Mesenteric fat pad (tissue), 1 donor: ENCODE results near the gene TCF12. TPM values are rescaled to one million over a fixed set of nuclear protein-coding genes. Genes with fewer than 3 reads are reported as not detected.
"Not testable (repeated sequence)": the region's sequence is repeated elsewhere in the genome, so short reads cannot be mapped to it uniquely, and the experiment has no call there.

ENCODE experiments used
- DNase-seq: peaks from one replicate; pipeline ENCODE4 v3.0.0-alpha.2; 2020; ENCODE audit warnings: low spot score
- total RNA-seq: library from RNA; stranded (reverse); fragmentation: NEBNext Ultra II Directional; extraction: Animal tissue kit (Norgen Biotek cat#: 25700); gene quantifications from one replicate; pipeline ENCODE4 v1.2.1, GENCODE V29; 2021
- donor health status: DM: yes; HTN: yes; CAD: no.

Gene TCF12
- total RNA-seq, 1 donor from 2014 or later, result 103 TPM

DNA sequence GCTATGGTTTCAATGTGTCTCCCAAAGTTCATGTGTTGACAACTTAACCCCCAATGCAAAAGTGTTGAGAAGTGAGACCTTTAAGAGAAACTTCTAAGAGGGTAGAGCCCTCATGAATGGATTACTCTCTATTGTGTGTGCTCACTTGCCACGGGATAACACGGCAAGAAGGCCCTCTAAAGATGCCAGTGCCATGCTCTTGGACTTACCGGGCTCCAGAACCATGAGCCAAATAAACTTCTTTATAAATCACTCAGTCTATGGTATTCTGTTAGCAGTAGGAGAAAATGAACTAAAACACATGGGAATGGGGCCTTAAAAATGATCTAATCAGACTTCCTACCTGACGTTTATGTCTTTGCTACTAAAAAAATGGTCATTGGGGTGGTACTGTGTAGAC, 2.6 kb upstream of the TCF12 start:
- DNase-seq, result no peak

DNA sequence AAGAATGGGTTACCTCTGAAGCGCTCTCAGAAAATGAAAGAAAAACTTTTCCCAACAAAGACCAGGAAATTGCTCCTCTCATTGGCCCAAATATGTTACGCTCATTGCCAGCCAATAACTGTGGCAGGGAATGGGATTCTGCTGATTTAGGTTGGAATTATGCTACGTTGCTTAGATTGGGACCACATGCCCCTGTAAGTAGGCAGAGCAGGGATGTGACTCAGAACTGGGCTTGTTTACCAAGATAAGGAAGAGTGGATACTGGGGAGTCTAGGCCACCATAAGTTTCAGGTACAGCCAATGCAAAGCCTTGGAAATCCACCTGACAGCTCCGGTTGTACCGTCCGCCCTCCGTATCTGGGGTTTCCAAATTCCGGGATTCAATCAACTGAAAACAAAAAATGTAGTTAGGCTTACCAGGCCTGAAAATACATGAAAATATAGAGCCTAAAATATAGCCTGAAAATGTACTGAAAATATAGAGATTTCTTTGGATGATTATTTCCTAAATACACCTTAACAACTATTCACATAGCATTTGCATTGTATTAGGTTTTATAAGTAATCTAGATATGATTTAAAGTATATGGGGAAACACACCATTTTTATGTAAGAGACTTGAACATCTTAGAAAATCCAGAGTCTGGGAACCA, 1.5 kb upstream of the TCF12 start:
- DNase-seq, result no peak

DNA sequence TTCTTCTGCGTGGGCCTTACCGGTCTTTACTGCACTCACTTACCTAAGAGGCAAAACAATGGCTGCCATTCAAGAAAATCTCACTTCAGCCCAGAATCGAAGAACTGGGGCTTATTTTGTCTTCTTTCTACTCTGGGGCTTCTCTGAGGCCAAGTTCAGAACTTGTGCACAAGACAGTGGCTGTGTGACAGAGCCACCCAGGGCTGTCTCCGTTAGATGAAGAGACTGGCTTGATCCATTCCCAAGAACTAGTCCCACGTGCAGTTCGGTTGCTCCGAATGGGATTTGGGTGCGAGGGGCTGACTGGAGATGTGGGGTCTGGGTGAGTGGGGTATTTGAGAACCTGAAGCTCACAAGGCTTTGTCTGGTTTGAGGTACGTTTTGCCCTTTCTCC, 795 bp upstream of the TCF12 start:
- DNase-seq, result no peak

DNA sequence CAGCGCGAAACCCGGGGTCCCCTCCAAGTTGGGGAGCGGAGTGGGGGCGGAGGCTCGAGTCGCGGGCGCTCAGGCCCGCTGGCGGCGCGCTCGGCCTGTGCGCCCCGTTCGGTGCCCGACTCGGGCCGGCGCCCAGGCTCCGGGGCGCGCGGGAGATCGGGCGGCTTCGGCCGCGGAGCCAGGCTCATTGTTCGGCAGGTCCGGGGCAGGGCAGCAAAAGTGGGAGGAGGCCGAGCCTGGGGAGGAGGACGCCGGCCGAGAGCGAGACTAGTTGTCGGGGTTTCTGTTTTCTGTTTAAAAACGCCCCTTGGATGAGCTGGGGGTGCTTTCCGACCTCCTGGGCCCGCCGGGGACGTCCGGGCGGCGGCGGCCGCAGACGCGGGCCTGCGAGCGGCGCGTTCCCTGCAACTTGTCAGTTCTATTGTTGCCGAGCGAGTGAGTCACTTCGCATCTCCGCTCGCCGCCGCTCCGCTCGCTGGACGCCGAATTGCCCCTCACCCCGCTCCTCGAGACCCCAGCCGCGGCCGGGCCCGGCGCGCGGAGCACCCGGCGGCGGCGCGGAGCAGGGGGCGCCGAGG, 676 bp downstream of the TCF12 start:
- no peak for DNase-seq

DNA sequence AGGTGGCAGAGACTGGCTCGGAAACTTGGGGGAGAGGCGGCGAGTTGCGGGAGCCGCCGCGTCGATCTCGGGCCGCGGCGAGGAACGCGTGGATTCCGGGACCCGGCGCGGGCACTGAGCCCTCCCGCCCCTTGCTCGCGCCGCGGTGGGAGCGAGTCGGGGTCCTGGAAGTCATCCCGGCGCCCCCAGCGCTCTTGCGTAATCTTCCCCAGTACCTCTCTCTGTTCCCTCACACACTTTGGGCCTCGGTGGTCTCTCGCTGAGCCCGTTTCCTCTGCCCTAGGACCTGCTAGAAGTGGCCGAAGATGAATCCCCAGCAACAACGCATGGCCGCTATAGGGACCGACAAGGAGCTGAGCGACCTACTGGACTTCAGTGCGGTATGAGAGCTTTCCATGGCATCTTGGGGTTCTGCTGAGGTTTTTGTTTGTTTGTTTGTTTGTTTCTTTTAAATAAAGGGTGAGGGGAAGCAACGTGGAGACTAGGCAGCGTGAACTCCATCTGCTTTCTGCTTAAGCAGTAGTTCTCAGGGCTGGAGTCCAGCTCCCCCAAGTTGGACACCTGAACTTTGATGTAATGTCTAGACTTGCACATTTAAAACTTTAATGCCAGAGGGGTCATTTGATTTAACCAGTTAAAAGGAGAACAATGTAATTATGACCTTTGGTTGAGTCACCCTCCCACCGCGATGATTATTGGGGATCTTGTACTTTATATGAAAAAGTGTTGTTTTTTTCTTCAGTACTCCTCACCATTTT, 1.3 kb downstream of the TCF12 start:
- no peak for DNase-seq

DNA sequence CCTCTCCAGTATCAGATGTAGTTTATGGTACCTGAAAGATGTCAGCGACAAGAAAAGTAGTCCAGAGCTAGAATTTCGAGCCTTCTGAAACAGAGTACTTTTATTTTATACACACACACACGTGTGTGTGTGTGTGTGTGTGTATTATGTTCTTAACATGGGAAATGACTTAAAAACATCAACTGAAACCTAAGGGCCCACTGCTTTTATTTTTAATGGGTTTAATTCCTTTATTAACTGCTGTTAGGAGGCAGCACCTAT, 1.9 kb downstream of the TCF12 start:
- DNase-seq, result no peak

DNA sequence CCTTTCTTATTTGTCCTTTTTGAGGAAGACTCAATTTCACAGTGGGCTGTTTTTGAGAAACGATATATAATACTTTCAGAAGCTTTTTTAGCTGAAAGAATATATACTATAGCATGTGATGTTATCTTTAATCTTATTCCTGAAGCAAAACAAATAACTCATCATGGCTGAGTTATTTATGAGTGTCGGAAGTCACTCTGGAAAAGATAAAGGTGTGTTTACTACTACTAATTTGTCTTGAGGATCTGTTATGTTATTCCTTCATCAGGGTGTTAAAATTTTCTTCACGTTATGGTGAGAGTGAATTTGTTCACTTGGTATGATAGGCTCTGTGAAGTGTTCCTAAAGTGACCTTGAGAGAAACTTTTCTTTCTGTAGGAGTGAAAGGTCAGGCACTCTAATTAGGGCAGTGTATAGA, 4.7 kb downstream of the TCF12 start:
- no peak for DNase-seq

DNA sequence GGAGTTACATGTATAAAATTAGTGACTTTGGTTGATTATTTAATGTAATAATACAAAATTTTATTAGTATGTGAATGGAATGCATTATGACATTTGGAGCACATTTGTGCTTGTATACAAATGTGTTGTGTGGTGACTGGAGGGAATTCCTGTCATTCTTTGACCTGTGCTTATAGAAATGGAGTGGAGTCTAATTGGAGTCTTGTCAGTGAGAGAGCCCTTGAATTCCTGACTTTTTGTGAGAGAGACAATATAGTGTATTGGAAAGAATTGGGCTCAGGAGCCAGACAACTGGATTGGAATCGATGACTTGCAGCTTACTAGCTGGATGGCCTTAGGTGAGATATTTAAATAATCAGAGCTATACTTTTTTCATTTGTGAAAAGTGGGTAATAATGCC, 9.4 kb downstream of the TCF12 start:
- DNase-seq, result no peak

DNA sequence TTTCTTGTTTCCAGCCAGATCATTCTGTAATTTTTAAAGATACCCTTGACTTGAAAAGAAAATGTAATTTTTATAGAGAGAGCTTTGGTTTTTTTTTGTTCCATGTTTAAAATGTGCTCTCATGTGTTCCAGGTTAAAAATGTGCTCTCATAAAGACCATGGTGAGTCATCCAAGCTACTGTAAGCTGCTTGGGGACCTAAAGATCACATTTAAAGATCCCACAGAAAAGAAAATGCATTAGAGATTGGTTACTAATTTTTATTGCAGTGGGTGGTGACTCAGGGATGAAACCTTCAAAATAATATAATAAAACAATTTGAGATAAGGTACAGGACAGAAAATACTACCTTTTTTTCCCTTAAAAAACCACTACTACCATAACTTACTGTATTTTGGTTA, 11.0 kb downstream of the TCF12 start:
- no peak for DNase-seq

DNA sequence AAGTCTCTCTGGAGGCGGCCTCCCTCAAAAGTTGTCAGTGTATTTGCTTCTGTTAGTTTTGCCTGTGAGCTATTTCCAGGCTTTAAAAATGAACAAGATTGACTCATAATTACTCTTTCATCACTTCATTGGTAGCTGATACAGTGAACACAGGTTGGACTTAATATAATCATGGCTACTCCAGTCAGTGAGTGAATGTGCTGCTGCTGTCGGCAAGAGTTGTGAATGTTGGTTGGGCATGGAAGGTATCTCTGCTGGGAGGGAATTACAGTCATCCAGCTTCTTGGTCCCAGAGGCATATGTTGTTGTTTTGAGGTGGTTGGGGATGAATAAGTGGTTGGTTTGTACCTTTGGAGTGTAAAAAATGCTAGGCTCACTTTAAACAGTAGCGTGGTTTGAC, 11.5 kb downstream of the TCF12 start:
- no peak for DNase-seq

DNA sequence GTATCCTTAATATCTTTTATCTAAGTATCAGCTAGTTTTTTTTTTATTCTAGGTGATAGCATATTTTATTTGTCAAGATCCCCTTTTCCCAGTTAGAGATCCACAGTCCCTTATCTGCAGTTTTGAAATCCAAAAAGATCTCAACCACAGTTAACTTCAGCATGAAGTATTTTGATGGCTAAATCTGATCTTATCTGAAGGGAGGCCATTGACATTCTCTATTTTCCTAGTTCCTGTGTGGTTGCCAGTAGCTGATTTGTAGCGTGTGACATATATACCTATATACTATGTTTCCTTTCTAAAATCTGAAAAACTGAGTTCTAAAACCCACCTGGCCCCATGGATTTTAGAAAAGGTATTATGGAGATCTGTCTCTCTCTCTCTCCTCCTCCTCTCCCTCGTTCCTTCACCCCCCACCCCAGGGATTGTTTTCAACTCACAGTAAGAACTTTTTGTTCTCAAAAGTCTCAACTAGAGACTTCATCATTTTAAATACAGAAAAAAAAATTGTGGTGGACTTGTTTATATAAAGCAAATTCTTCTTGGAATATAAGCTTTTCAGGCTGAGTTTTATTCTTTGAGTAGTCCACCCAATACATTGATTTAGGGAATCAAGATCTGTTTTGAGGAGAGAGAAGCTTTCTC, 12.3 kb downstream of the TCF12 start:
- no peak for DNase-seq

DNA sequence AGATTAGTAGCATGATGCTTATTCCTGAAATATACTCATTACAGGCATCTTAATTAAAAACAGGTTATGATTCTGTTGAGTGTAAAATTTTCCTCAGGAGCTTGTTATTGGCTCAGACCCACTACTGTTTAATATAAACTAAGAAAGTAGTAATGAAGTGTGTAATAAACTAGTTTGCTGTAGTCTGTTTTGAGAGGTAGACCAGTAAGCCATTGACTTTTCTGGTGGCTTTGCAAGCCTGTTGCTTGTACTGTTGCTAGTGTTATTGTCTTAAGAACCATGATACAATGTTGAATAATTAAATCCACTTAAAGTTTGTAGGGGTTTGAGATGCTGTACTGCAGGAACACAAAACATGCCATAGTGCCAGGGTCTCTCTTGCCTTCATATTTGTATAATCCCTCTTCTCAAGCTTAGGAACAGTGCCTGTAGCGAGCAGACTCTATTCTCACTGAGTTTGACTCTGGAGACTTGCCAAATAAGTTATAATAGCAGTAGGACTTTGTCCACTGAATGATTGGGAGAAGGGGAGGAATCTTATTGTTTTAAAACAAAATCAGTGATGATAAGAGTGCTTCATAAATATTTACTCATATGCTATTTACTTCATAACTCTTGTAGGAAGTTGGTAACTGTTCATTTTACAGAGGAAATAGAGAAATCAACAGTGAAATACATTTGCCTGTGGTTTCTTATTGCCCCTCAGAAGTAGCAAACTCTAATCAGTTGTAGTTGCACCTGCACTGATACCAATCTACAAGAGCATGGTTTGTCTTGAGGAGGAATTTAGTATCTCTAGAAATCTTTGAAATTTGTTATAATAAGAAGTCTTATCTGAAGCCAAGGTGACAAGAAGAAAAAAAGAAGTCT, 13.4 kb downstream of the TCF12 start:
- no peak for DNase-seq

DNA sequence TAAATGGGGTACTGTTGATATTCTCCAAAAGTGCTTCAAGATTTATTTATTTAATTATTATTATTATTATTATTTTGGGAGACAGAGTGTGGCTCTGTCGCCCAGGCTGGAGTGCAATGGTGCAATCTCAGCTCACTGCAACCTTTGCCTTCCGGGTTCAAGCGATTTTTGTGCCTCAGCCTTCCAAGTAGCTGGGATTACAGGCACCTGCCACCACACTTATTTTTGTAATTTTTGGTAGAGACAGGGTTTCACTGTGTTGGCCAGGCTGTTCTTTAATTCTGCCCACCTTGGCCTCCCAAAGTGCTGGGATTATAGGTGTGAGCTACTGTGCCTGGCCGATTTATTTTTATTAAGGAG, 14.0 kb downstream of the TCF12 start:
- DNase-seq, result not testable (repeated sequence)

DNA sequence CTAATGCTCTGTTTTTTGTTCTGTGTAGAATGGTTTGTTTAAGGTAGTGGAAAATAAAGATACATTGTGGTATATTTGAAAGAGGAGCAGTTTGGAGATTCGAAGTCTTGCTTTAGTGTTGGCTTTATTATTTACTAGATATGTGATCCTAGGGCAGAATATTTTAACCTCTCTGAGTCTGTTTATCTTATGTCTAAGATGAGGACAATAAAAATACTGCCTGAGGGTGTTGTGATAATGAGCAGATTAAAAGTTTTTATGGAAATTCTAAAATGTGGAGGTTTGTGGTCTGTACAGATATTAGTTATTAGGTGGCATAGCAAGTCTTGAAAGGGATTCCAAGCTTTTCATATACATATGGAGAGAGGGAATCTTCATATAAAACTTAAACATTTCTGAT, 15.0 kb downstream of the TCF12 start:
- DNase-seq, result no peak

DNA sequence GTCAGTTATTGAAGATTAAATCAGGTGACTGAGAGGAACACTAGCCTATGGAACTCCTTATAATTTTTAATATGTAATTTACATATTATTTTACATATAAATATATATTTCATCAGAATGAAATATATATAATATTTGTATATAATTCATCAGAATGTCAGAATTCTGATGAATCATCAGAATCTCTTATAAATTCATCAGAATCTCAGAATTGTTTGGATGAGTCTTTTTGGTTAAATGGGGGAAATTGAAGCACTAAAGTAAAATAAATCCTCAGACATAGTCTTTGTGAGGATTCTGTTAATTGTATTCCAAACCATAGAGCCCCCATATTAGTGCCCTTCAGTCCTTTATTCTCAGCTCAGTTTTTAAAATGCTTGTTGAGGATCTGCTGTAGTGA, 15.4 kb downstream of the TCF12 start:
- no peak for DNase-seq

DNA sequence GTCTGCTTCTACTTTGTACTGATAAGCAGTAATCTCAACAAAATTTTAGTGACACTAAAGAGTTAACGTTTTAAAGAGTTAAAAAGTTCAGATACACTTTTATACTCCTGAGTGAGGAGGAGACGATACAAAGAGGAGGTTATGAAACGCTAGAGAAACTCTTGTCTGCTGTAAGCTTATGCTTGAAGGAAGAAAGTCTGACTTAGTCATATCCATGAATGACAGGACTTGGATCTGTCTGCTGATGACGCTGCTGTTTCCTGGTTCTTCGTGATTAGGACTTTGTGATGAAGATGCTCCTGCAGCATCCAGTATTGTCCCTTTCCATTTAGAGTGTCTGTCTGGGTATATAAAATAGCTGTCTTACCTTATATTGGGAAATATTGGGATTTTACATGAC, 15.8 kb downstream of the TCF12 start:
- no peak for DNase-seq

DNA sequence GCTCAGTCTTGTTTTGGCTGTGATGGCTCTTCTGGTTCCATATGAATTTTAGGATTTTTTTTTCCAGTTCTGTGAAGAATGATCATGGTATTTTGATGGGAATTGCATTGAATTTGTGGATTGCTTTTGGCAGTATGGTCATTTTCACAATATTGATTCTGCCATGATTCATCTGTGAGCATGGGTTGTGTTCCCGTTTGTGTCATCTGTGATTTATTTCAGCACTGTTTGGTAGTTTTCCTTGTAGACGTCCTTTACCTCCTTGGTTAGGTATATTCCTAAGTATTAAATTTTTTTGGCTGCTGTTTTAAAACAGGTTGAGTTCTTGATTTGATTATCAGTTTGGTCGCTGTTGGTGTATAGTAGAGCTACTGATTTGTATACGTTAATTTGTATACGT, 18.5 kb downstream of the TCF12 start:
- DNase-seq, result no peak

DNA sequence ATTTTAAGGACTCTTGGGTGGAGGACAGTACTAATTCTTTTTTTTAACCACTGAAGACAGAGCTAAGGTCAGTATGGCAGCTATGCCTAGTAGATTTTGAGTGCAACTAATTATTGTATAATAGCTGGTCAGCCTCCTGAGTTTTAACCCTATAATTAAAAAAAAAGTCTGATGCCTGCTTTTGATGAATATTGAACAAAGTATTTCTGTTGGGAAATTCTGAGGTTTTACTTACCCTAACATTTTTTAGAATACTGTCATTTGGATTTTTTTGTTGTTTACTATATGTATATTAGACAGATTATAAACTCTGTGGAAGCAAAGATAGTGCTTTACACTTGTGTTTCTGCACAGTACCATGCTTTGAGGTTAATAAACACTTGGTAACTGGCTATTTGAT, 20.8 kb downstream of the TCF12 start:
- no peak for DNase-seq

DNA sequence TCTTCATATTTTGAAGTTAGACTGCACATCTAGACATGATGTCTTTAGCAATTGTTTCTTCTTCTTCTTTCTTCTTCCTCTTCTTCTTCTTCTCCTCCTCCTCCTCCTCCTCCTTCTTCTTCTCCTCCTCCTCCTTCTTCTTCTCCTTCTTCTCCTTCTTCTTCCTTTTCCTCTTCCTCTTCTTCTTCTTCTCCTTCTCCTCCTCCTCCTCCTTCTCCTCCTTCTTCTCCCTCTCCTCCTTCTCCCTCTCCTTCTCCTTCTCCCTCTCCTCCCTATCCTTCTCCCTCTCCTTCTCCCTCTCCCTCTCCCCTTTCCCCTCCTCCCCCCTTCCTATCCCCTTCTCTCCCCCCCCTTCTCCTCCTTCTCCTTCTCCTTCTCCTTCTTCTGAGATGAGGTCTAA, 21.9 kb downstream of the TCF12 start:
- DNase-seq, result no peak

DNA sequence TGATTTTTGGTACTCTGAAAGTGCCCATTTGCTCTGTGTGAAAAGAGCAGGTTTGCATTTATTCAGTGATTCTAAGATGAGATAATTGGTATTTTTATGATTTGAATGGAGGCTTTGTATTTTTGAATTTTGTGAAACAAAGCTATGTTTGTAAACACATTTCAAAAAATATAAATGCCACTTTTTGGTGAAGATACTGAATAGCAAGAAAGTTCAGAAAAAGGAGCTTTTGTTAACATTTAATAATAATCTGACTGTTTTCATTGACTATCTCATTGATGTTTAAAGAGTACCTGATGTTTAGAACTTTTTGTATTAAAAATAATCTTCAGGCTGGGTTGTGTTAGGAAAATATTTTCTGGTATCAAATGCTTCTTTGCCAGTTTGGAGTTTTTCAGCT, 23.7 kb downstream of the TCF12 start:
- DNase-seq, result no peak

DNA sequence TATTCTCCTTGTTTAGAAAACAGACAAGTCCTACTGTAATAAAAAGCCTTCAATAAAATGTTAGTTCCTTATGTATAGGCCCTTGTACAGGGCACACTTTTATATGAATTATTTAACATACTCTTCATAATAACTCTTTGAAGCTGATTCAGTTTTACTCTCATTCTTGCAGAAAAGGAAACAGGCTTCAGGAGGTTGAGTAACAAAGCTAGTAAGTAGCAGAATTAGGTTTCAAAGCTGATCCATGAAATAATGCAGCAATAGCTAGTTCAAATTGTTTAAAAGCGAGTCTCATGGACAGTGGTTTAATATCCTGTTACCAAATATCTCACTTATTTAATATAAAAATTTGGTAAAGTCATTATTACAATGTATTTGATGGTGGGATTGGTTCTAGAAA, 25.0 kb downstream of the TCF12 start:
- no peak for DNase-seq

DNA sequence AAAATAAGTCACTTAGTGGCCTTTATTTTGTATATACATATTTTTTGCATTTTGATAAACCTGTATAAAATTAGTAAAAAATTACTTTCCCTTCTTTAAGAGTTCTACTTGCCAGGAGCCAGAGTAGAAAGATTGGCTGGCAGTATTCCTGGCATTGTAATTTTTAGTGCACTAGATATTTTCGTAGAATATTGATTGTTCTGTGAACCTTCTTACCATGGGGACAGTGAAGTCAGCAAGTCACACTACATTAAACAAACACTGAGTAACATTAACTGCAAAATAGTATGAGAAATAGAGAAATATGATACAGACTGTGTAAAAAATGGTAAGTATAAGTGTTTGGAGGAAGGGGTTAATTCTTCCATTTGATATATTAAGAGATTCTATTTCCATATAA, 26.0 kb downstream of the TCF12 start:
- DNase-seq, result no peak
